ENCODE data around the gene TPSG1. TPM values are rescaled to one million over a fixed set of nuclear protein-coding genes. Genes with fewer than 3 reads are reported as not detected.
"Not testable (repeated sequence)": the region's sequence is repeated elsewhere in the genome, so short reads cannot be mapped to it uniquely, and the experiment has no call there.

TPSG1 gene
- total RNA-seq, 1 donor from 2014 or later, result 2.3 TPM

GRCh38 chr16:1237990-1238389 lies 12.9 kb upstream of the TPSG1 start:
- ATAC-seq, result no peak
- TF ChIP-seq CTCF (IDR thresholded peaks at IDR 0.05), result no peak
- Histone ChIP-seq H3K4me3 (no peak overlapping the region), H3K27me3 (no peaks in the 10 kb centered on the region), H3K36me3 (no peaks in the 10 kb centered on the region), H3K27ac (no peak overlapping the region), H3K9me3 (no peaks in the 10 kb centered on the region), H3K4me1 (no peaks in the 10 kb centered on the region)
- no peak for DNase-seq
- intact Hi-C loops (cut with DNase I), result no loop called here

GRCh38 chr16:1236659-1237058 lies 11.6 kb upstream of the TPSG1 start:
- intact Hi-C loops (cut with DNase I); H3K27me3 ChIP-seq; H3K27ac ChIP-seq; H3K36me3 ChIP-seq; H3K9me3 ChIP-seq; DNase-seq; H3K4me1 ChIP-seq; H3K4me3 ChIP-seq: not testable (repeated sequence)
- ATAC-seq, result peak; percentile 87

- ATAC-seq; H3K4me1 ChIP-seq; H3K27ac ChIP-seq; H3K36me3 ChIP-seq; H3K27me3 ChIP-seq; H3K4me3 ChIP-seq; intact Hi-C loops (cut with DNase I); DNase-seq; H3K9me3 ChIP-seq: not testable (repeated sequence)
Measured at GRCh38 chr16:1232049-1232748, 7.1 kb upstream of the TPSG1 start.

GRCh38 chr16:1231301-1231700 lies 6.2 kb upstream of the TPSG1 start:
- intact Hi-C loops (cut with DNase I); ATAC-seq; H3K4me3 ChIP-seq; H3K27me3 ChIP-seq; H3K9me3 ChIP-seq; H3K36me3 ChIP-seq; H3K4me1 ChIP-seq; H3K27ac ChIP-seq; DNase-seq: not testable (repeated sequence)

GRCh38 chr16:1230471-1231212 lies 5.6 kb upstream of the TPSG1 start:
- H3K4me3 ChIP-seq; H3K36me3 ChIP-seq; H3K9me3 ChIP-seq; H3K27me3 ChIP-seq; H3K27ac ChIP-seq; ATAC-seq; intact Hi-C loops (cut with DNase I); H3K4me1 ChIP-seq; DNase-seq: not testable (repeated sequence)

GRCh38 chr16:1230084-1230470 lies 5.0 kb upstream of the TPSG1 start, which contains the start of gene TPSB2:
TSS of gene TPSB2 (minus strand) at chr16:1230184. CDS start at chr16:1229951, 233 bp downstream.
- ATAC-seq; intact Hi-C loops (cut with DNase I); DNase-seq; H3K27ac ChIP-seq; H3K36me3 ChIP-seq; H3K4me3 ChIP-seq; H3K4me1 ChIP-seq; H3K27me3 ChIP-seq; H3K9me3 ChIP-seq: not testable (repeated sequence)

- H3K27me3 ChIP-seq; H3K9me3 ChIP-seq; H3K27ac ChIP-seq; intact Hi-C loops (cut with DNase I); H3K36me3 ChIP-seq; H3K4me1 ChIP-seq; DNase-seq; ATAC-seq; H3K4me3 ChIP-seq: not testable (repeated sequence)
Measured at GRCh38 chr16:1229476-1229875, 4.4 kb upstream of the TPSG1 start.

- H3K36me3 ChIP-seq; H3K9me3 ChIP-seq; H3K27ac ChIP-seq; intact Hi-C loops (cut with DNase I); H3K4me1 ChIP-seq; DNase-seq; ATAC-seq; H3K4me3 ChIP-seq; H3K27me3 ChIP-seq: not testable (repeated sequence)
Measured at GRCh38 chr16:1228227-1228626, 3.2 kb upstream of the TPSG1 start.

- H3K9me3 ChIP-seq; H3K27me3 ChIP-seq; H3K4me1 ChIP-seq; DNase-seq; H3K27ac ChIP-seq; intact Hi-C loops (cut with DNase I); ATAC-seq; H3K4me3 ChIP-seq; H3K36me3 ChIP-seq: not testable (repeated sequence)
Measured at GRCh38 chr16:1226692-1227091, 1.6 kb upstream of the TPSG1 start.

GRCh38 chr16:1225728-1226311 lies 752 bp upstream of the TPSG1 start:
- H3K27ac ChIP-seq; H3K9me3 ChIP-seq; H3K4me1 ChIP-seq; intact Hi-C loops (cut with DNase I); H3K27me3 ChIP-seq; H3K4me3 ChIP-seq; H3K36me3 ChIP-seq; DNase-seq: not testable (repeated sequence)
- ATAC-seq, result peak; percentile 5

Data from upper lobe of right lung (tissue), 1 donor.